Uterus (tissue), 2 donors: ENCODE data around the gene BNIP1.

Experiments used
- POLR2A ChIP-seq, 2 donors: fragments of 450-650 bp; IDR thresholded peaks; one replicate each; pipeline ENCODE4 v1.6.1; 2016; ENCODE audit warnings: antibody characterized with exemption in 2 of 2, mild to moderate bottlenecking in 1 of 2, moderate library complexity in 1 of 2
- TF ChIP-seq, protein P1 (sequence below), 4 experiments: fragments of 200-600 bp in 2 of 4; fragments of 450-650 bp in 2 of 4; sonication (generic) in 2 of 4; IDR thresholded peaks; one replicate each; pipeline ENCODE4 v1.5.1; 2016 to 2019; ENCODE audit warnings: antibody characterized with exemption in 4 of 4, mild to moderate bottlenecking in 2 of 4, moderate library complexity in 1 of 4

- TF ChIP-seq, protein P1, sequence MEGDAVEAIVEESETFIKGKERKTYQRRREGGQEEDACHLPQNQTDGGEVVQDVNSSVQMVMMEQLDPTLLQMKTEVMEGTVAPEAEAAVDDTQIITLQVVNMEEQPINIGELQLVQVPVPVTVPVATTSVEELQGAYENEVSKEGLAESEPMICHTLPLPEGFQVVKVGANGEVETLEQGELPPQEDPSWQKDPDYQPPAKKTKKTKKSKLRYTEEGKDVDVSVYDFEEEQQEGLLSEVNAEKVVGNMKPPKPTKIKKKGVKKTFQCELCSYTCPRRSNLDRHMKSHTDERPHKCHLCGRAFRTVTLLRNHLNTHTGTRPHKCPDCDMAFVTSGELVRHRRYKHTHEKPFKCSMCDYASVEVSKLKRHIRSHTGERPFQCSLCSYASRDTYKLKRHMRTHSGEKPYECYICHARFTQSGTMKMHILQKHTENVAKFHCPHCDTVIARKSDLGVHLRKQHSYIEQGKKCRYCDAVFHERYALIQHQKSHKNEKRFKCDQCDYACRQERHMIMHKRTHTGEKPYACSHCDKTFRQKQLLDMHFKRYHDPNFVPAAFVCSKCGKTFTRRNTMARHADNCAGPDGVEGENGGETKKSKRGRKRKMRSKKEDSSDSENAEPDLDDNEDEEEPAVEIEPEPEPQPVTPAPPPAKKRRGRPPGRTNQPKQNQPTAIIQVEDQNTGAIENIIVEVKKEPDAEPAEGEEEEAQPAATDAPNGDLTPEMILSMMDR (IDR thresholded peaks at IDR 0.05): no peak
- no peak for TF ChIP-seq POLR2A (IDR thresholded peaks at IDR 0.05)
Observed at GRCh38 chr5:173188280-173188679, 43.9 kb downstream of the BNIP1 start.
